SH-SY5Y (cell line): ENCODE measurements around the gene TMEM30B.

Experiments
- GATA2 ChIP-seq: IDR thresholded peaks from 2 replicates; pipeline ENCODE4 v1.6.1; 2011; ENCODE audit warnings: mild to moderate bottlenecking, low read depth, low read length
- GATA3 ChIP-seq: IDR thresholded peaks from 2 replicates; pipeline ENCODE4 v1.6.1; 2011; ENCODE audit warnings: low read depth, mild to moderate bottlenecking, low read length, moderate library complexity

GRCh38 chr14:61321385-61322010 lies 40.4 kb upstream of the TMEM30B start, which contains the start of gene PRKCH:
- TF ChIP-seq GATA3 (no peak), GATA2 (no peak)
